ENCODE data around the gene CDC27.

- TF ChIP-seq CTCF (conservative IDR thresholded peaks at IDR 0.05; ENCODE audit: low read depth, low read length) = no peak
- TF ChIP-seq RFX5 (IDR thresholded peaks at IDR 0.05; ENCODE audit: low read depth, low read length) = no peak
- no peak for TF ChIP-seq POLR2A (IDR thresholded peaks at IDR 0.05; ENCODE audit: low read depth, low read length)
- TF ChIP-seq ELK1 (IDR thresholded peaks at IDR 0.05; ENCODE audit: borderline replicate concordance, low read depth, low read length) = no peak
- no peak for TF ChIP-seq SMC3 (IDR thresholded peaks at IDR 0.05; ENCODE audit: low read depth, low read length)
Observed at GRCh38 chr17:47135235-47135634, 53.9 kb downstream of the CDC27 start.
